Right atrium auricular region (tissue), 2 donors: ENCODE results near the gene CSTPP1. TPM values are rescaled to one million over a fixed set of nuclear protein-coding genes. Genes with fewer than 3 reads are reported as not detected.
"Not testable (repeated sequence)": the region's sequence is repeated elsewhere in the genome, so short reads cannot be mapped to it uniquely, and the experiment has no call there.

ENCODE experiments used
- DNase-seq: peaks from one replicate; pipeline ENCODE4 v3.0.0-alpha.2; 2019; ENCODE audit warnings: low spot score
- H3K27ac ChIP-seq, 2 donors: fragments of 200-600 bp; sonication (generic); 1 replicate in 1 of 2; 2 replicates in 1 of 2; pipeline ENCODE4 v1.5.1; 2016 to 2019
- H3K27me3 ChIP-seq, 2 donors: fragments of 200-600 bp; sonication (generic); one replicate each; pipeline versions ENCODE4 v1.5.1 to v1.6.0; 2017 to 2019
- H3K36me3 ChIP-seq: fragments of 200-600 bp; sonication (generic); one replicate; pipeline ENCODE4 v1.5.1; 2016
- H3K4me1 ChIP-seq, 2 donors: fragments of 200-600 bp; sonication (generic); one replicate each; pipeline versions ENCODE4 v1.5.1 to v1.6.0; 2017 to 2019
- H3K4me3 ChIP-seq, 2 donors: fragments of 200-600 bp; sonication (generic); 1 replicate in 1 of 2; 2 replicates in 1 of 2; pipeline ENCODE4 v1.5.1; 2017 to 2019; ENCODE audit warnings: mild to moderate bottlenecking in 1 of 2, moderate library complexity in 1 of 2
- H3K9me3 ChIP-seq, 2 donors: fragments of 200-600 bp; sonication (generic); one replicate each; pipeline ENCODE4 v1.5.1; 2019
- CTCF ChIP-seq, 2 donors: fragments of 200-600 bp; sonication (generic); IDR thresholded peaks; one replicate each; pipeline ENCODE4 v1.5.1; 2019; ENCODE audit warnings: antibody characterized with exemption in 2 of 2
- total RNA-seq, 2 donors: library from RNA; depleted of rRNA; stranded (reverse); fragments of >200 nt; gene quantifications; one replicate each; pipeline ENCODE4 v1.1.0, GENCODE V29; 2016

The CSTPP1 gene
- total RNA-seq, 2 donors from 2014 or later = 8.1 to 14.0 TPM

- H3K4me3 ChIP-seq = no peak overlapping the region
- H3K27ac ChIP-seq = no peak overlapping the region
- H3K27me3 ChIP-seq = no peaks in the 10 kb centered on the region
- H3K4me1 ChIP-seq = peaks cover 0 to 10% of the 10 kb centered on the region in 2 donors
- H3K9me3 ChIP-seq = no peaks in the 10 kb centered on the region
- H3K36me3 ChIP-seq = no peaks in the 10 kb centered on the region
- no peak for DNase-seq
- no peak for TF ChIP-seq CTCF (IDR thresholded peaks at IDR 0.05)
Measured at GRCh38 chr11:47107744-47108143, 171.2 kb downstream of the CSTPP1 start.

- no peak overlapping the region for H3K4me3 ChIP-seq
- no peak for TF ChIP-seq CTCF (IDR thresholded peaks at IDR 0.05)
- H3K27ac ChIP-seq = no peak overlapping the region
- no peaks in the 10 kb centered on the region for H3K36me3 ChIP-seq
- no peaks in the 10 kb centered on the region for H3K27me3 ChIP-seq
- H3K9me3 ChIP-seq = no peaks in the 10 kb centered on the region
- H3K4me1 ChIP-seq = peaks cover 0 to 10% of the 10 kb centered on the region in 2 donors
- DNase-seq = no peak
Measured at GRCh38 chr11:47108214-47108613, 171.7 kb downstream of the CSTPP1 start.

DNA sequence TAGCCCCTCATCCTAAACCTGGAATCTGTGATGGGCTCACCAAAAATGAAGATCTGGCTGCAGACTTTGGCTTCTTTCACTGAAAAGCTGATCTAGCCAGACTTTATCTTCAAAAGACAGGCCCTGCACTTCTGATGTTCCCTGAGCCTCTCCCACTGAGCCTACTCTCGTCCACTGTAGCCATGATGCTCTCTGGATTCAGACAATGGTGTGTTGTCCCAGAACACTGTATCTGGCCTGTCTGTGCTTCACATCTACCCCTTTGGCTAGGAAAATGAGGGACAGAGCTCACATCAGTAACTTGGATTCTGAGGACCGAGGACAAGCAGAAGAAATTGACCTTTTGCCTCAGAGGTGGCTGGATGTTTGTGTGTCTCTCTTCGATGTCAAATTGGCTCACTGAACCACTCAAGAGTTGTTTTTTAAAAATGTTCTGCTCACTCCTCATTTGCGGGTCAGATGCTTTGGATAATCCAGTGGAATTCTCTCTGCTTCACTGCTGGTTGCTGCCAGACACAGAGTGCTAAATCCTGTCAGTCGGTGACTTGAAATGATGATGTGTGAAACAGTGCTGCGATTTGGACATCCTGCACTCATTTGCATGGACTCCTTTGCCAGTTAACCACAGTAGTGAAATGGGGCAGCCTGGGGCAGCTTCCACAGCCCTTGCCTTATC is 172.6 kb downstream of the CSTPP1 start:
- H3K27me3 ChIP-seq = no peaks in the 10 kb centered on the region
- DNase-seq = no peak
- no peak overlapping the region for H3K27ac ChIP-seq
- no peak for TF ChIP-seq CTCF (IDR thresholded peaks at IDR 0.05)
- no peak overlapping the region for H3K4me3 ChIP-seq
- H3K9me3 ChIP-seq = no peaks in the 10 kb centered on the region
- peaks cover 0 to 10% of the 10 kb centered on the region in 2 donors for H3K4me1 ChIP-seq
- no peaks in the 10 kb centered on the region for H3K36me3 ChIP-seq

DNA sequence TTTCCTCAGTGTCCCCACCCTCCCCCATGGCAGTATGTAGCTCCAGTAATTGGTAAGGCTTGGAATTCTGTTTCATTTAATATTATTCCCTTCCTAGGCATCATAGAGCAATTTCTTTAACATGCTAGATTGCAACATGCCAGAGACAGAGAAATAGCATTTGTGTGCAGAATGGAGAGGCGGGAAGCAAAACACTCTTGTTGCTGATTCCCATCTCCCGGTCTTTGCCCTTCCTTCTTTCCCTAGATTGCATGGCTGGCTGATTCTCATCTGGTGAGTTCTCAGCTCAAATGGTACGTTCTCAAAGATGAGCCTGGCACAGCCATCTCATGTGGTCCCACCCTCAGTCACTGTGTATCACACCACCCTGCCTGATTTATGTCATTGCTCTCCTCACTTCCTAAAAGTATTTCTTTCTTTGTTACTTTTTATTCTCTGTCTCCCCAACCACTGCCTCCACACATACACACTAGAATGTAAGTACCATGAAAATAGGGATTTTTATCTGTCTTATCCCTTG is 173.2 kb downstream of the CSTPP1 start:
- H3K4me3 ChIP-seq = no peak overlapping the region
- TF ChIP-seq CTCF (IDR thresholded peaks at IDR 0.05) = no peak
- H3K27me3 ChIP-seq = no peaks in the 10 kb centered on the region
- no peak for DNase-seq
- peaks cover 0 to 10% of the 10 kb centered on the region in 2 donors for H3K4me1 ChIP-seq
- H3K27ac ChIP-seq = no peak overlapping the region
- no peaks in the 10 kb centered on the region for H3K36me3 ChIP-seq
- no peaks in the 10 kb centered on the region for H3K9me3 ChIP-seq

GRCh38 chr11:47111318-47111804 is 174.8 kb downstream of the CSTPP1 start:
- H3K4me3 ChIP-seq = no peak overlapping the region
- no peak for TF ChIP-seq CTCF (IDR thresholded peaks at IDR 0.05)
- H3K27ac ChIP-seq = no peak overlapping the region
- H3K27me3 ChIP-seq = no peaks in the 10 kb centered on the region
- no peaks in the 10 kb centered on the region for H3K36me3 ChIP-seq
- no peaks in the 10 kb centered on the region for H3K9me3 ChIP-seq
- no peak for DNase-seq
- peaks cover 0 to 10% of the 10 kb centered on the region in 2 donors for H3K4me1 ChIP-seq

GRCh38 chr11:47112941-47113340 is 176.4 kb downstream of the CSTPP1 start:
- not testable (repeated sequence) for DNase-seq, H3K9me3 ChIP-seq, H3K27me3 ChIP-seq, H3K27ac ChIP-seq, H3K36me3 ChIP-seq, H3K4me3 ChIP-seq
- H3K4me1 ChIP-seq = peaks cover 0 to 10% of the 10 kb centered on the region in 2 donors

- H3K4me1 ChIP-seq, H3K4me3 ChIP-seq: not testable (repeated sequence)
Measured at GRCh38 chr11:47118958-47119688, 182.6 kb downstream of the CSTPP1 start.

More at GRCh38 chr11:47118958-47119688, 182.6 kb downstream of the CSTPP1 start:
- DNase-seq, H3K27me3 ChIP-seq, H3K9me3 ChIP-seq, H3K27ac ChIP-seq, H3K36me3 ChIP-seq: not testable (repeated sequence)
